MCF 10A (cell line): ENCODE data around the gene PHYH. TPM values are rescaled to one million over a fixed set of nuclear protein-coding genes. Genes with fewer than 3 reads are reported as not detected.

Source experiments
- BruUV-seq: library from RNA; stranded (reverse); fragments of 400-500 nt; replicated peaks from 2 replicates; lab custom pipeline; 2021; lab: Mats Ljungman, UMichigan
- CTCF ChIA-PET: fragments of 300-600 bp; sonication (Branson Sonifier 250); formaldehyde crosslinking; extraction: SDS; loops from one replicate; lab custom pipeline; 2021; ENCODE audit warnings: antibody characterized with exemption, inconsistent platforms; lab: Yijun Ruan, JAX
- POLR2A ChIA-PET: fragments of 300-600, 350-650 bp; sonication (Branson Sonifier 250); formaldehyde crosslinking; extraction: SDS; loops from one replicate; lab custom pipeline; 2020; ENCODE audit warnings: antibody characterized with exemption, inconsistent platforms; lab: Yijun Ruan, JAX
- DNase-seq: peaks from one replicate; pipeline ENCODE4 v3.0.0-alpha.2; 2018; ENCODE audit not compliant: unreplicated experiment
- H3K27ac Mint-ChIP-seq: one replicate; pipeline ENCODE4 v1.8.0; 2022; ENCODE audit warnings: mild to moderate bottlenecking, low read depth, mixed read lengths; ENCODE audit not compliant: unreplicated experiment
- H3K27me3 Mint-ChIP-seq: one replicate; pipeline ENCODE4 v1.8.0; 2022; ENCODE audit warnings: mixed read lengths; ENCODE audit not compliant: insufficient read depth, unreplicated experiment
- H3K36me3 Mint-ChIP-seq: one replicate; pipeline ENCODE4 v1.8.0; 2022; ENCODE audit warnings: mild to moderate bottlenecking, moderate library complexity, mixed read lengths; ENCODE audit not compliant: insufficient read depth, unreplicated experiment
- H3K4me1 Mint-ChIP-seq: one replicate; pipeline ENCODE4 v1.8.0; 2022; ENCODE audit warnings: mixed read lengths; ENCODE audit not compliant: insufficient read depth, unreplicated experiment
- H3K4me3 Mint-ChIP-seq: one replicate; pipeline ENCODE4 v1.8.0; 2022; ENCODE audit warnings: mild to moderate bottlenecking, moderate library complexity, mixed read lengths; ENCODE audit not compliant: unreplicated experiment
- H3K9me3 Mint-ChIP-seq: one replicate; pipeline ENCODE4 v1.8.0; 2022; ENCODE audit warnings: mixed read lengths; ENCODE audit not compliant: unreplicated experiment
- intact Hi-C: fragments of 100-400 bp; cut with micrococcal nuclease; formaldehyde crosslinking; loops from 2 replicates; pipeline ENCODE4 v1.14.1; 2022
- total RNA-seq: library from RNA; stranded (reverse); gene quantifications from 2 replicates; pipeline ENCODE4 v1.2.3, GENCODE V29; 2022
- TF ChIP-seq, protein P1 (sequence below): fragments of 200-600 bp; IDR thresholded peaks from one replicate; pipeline ENCODE4 v1.8.0; 2022; ENCODE audit warnings: antibody characterized with exemption, mild to moderate bottlenecking; ENCODE audit not compliant: unreplicated experiment

Gene PHYH
- total RNA-seq, 1 experiment from 2014 or later: 9.8 TPM

GRCh38 chr10:13262433-13262832, 37.4 kb downstream of the PHYH start:
- Mint-ChIP-seq H3K36me3 (no peaks in the 10 kb centered on the region), H3K4me1 (no peaks in the 10 kb centered on the region), H3K9me3 (no peaks in the 10 kb centered on the region), H3K27ac (no peak overlapping the region), H3K27me3 (peaks cover 21% of the 10 kb centered on the region), H3K4me3 (no peak overlapping the region)
- intact Hi-C loops: no loop called here
- no TSS peak for BruUV-seq
- ChIA-PET POLR2A (no interaction called here), CTCF (interaction anchor here (0.6 kb wide), 1 partner anchor 56 kb away, joined by 3 read pairs; no protein-coding TSS in a partner anchor)
- no peak for DNase-seq
- TF ChIP-seq, protein P1, sequence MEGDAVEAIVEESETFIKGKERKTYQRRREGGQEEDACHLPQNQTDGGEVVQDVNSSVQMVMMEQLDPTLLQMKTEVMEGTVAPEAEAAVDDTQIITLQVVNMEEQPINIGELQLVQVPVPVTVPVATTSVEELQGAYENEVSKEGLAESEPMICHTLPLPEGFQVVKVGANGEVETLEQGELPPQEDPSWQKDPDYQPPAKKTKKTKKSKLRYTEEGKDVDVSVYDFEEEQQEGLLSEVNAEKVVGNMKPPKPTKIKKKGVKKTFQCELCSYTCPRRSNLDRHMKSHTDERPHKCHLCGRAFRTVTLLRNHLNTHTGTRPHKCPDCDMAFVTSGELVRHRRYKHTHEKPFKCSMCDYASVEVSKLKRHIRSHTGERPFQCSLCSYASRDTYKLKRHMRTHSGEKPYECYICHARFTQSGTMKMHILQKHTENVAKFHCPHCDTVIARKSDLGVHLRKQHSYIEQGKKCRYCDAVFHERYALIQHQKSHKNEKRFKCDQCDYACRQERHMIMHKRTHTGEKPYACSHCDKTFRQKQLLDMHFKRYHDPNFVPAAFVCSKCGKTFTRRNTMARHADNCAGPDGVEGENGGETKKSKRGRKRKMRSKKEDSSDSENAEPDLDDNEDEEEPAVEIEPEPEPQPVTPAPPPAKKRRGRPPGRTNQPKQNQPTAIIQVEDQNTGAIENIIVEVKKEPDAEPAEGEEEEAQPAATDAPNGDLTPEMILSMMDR: no peak

- Mint-ChIP-seq H3K36me3 (no peaks in the 10 kb centered on the region), H3K4me3 (no peak overlapping the region), H3K27me3 (peaks cover 18% of the 10 kb centered on the region), H3K27ac (no peak overlapping the region), H3K9me3 (no peaks in the 10 kb centered on the region), H3K4me1 (no peaks in the 10 kb centered on the region)
- CTCF ChIA-PET: no interaction called here
- BruUV-seq: no TSS peak
- TF ChIP-seq, protein P1: no peak
- POLR2A ChIA-PET: no interaction called here
- DNase-seq: no peak
- intact Hi-C loops: no loop called here
These were observed 42.2 kb downstream of the PHYH start for GRCh38 chr10:13257621-13258140.

DNA sequence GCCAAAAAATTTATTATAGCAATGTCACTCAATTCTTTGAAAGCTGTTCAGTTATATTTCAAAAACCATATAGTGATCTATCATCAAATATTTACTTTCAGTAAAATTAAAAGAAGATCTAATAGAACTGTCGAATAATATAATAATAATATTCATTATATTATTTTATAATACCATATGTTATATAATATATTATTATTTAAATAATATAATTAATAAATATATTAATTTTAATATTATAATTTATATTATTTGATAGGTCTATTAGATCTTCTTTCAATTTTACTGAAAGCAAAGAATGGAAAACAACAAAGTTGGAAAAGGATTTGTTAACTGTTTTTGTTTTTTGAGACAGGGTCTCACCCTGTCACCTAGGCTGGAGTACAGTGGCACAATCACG, 43.2 kb downstream of the PHYH start:
- DNase-seq: no peak
- Mint-ChIP-seq H3K27ac (no peak overlapping the region), H3K4me3 (no peak overlapping the region), H3K27me3 (peaks cover 11% of the 10 kb centered on the region), H3K36me3 (no peaks in the 10 kb centered on the region), H3K4me1 (no peaks in the 10 kb centered on the region), H3K9me3 (no peaks in the 10 kb centered on the region)
- intact Hi-C loops: no loop called here
- ChIA-PET CTCF (interaction anchor here (0.6 to 0.7 kb wide), 2 partner anchors 8 to 24 kb away, joined by 4 to 7 read pairs; no protein-coding TSS in a partner anchor), POLR2A (interaction anchor here (0.6 kb wide), 1 partner anchor 1870 kb away, joined by 4 read pairs; no protein-coding TSS in a partner anchor)
- BruUV-seq: no TSS peak
- TF ChIP-seq, protein P1: no peak

DNA sequence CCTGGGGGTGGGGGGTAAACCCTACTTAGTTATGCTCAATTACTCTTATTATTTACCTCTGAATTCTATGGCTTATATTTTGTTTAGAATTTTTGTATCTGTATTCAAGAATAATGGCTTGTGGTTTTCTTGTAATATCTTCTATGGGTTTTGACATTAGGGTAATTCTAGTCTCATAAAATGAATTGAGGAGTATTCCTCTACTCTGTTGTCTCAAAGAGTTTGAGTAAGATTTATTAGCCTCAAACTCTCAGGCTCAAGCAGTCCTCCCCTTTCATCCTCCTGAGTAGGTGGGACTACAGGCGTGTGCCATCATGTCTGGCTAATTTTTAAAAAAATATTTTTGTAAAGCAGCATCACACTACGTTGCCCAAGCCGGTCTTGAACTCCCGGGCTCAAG, 46.1 kb downstream of the PHYH start:
- DNase-seq: no peak
- CTCF ChIA-PET: no interaction called here
- POLR2A ChIA-PET: interaction anchor here (0.6 kb wide), 1 partner anchor 691 kb away, joined by 3 read pairs; no protein-coding TSS in a partner anchor
- no TSS peak for BruUV-seq
- Mint-ChIP-seq H3K36me3 (no peaks in the 10 kb centered on the region), H3K4me1 (no peaks in the 10 kb centered on the region), H3K9me3 (no peaks in the 10 kb centered on the region), H3K27ac (no peak overlapping the region), H3K4me3 (no peak overlapping the region), H3K27me3 (peaks cover 11% of the 10 kb centered on the region)
- intact Hi-C loops: no loop called here
- TF ChIP-seq, protein P1: no peak
